BJ (cell line): Measurements from ENCODE around the gene BCAT1. TPM values are rescaled to one million over a fixed set of nuclear protein-coding genes. Genes with fewer than 3 reads are reported as not detected.
"Not testable (repeated sequence)": the region's sequence is repeated elsewhere in the genome, so short reads cannot be mapped to it uniquely, and the experiment has no call there.

Experiments
- CTCF ChIA-PET: fragments of 350-600 bp; formaldehyde crosslinking; extraction: SDS; loops from one replicate; lab custom pipeline; 2021; ENCODE audit warnings: antibody characterized with exemption, inconsistent platforms; lab: Yijun Ruan, JAX
- POLR2A ChIA-PET: fragments of 300-600 bp; sonication (Branson Sonifier 250); formaldehyde crosslinking; extraction: SDS; loops from one replicate; lab custom pipeline; 2021; ENCODE audit warnings: antibody characterized with exemption; lab: Charles Lee
- DNase-seq: peaks from one replicate; pipeline ENCODE4 v3.0.0-alpha.2; 2011; ENCODE audit warnings: low read depth
- H3K27me3 ChIP-seq: 2 replicates; pipeline ENCODE4 v1.6.0; 2011; ENCODE audit warnings: low read length; ENCODE audit not compliant: control insufficient read depth, insufficient read depth
- H3K36me3 ChIP-seq: 2 replicates; pipeline ENCODE4 v1.5.1; 2011; ENCODE audit warnings: low read length; ENCODE audit not compliant: control insufficient read depth, insufficient read depth
- H3K4me3 ChIP-seq: 2 replicates; pipeline ENCODE4 v1.5.1; 2011; ENCODE audit warnings: low read depth, mild to moderate bottlenecking, control low read depth, low read length
- CTCF ChIP-seq: IDR thresholded peaks from 2 replicates; pipeline ENCODE4 v1.5.1; 2011; ENCODE audit warnings: low read depth, mild to moderate bottlenecking, control low read depth, inconsistent platforms, low read length, moderate library complexity; ENCODE audit not compliant: insufficient read depth
- polyA plus RNA-seq: library from polyadenylated mRNA; depleted of rRNA; stranded (reverse); fragments of >200 nt; gene quantifications from 2 replicates; pipeline ENCODE4 v1.2.3, GENCODE V29; 2011

Gene BCAT1
- polyA plus RNA-seq, 1 experiment, result 13.2 TPM

- no peak overlapping the region for H3K4me3 ChIP-seq
- ChIA-PET CTCF (no interaction called here), POLR2A (no interaction called here)
- no peaks in the 10 kb centered on the region for H3K27me3 ChIP-seq
- no peak for DNase-seq
- H3K36me3 ChIP-seq, result peaks cover 2% of the 10 kb centered on the region; the same call in 1 of the 2 replicates
- TF ChIP-seq CTCF, result no peak
These were observed 11.2 kb downstream of the BCAT1 start for GRCh38 chr12:24937553-24938244.

- Histone ChIP-seq H3K27me3 (no peaks in the 10 kb centered on the region), H3K4me3 (no peak overlapping the region), H3K36me3 (0 out of 2 replicates have a peak, but pooled peaks cover 1% of the 10 kb centered on the region)
- ChIA-PET CTCF (no interaction called here), POLR2A (no interaction called here)
- no peak for TF ChIP-seq CTCF
- DNase-seq, result no peak
These were observed 15.1 kb downstream of the BCAT1 start for GRCh38 chr12:24933694-24934407.

- no peak for DNase-seq
- ChIA-PET CTCF (interaction anchor here (0.8 kb wide), 1 partner anchor 15 kb away, joined by 3 read pairs; no protein-coding TSS in a partner anchor), POLR2A (no interaction called here)
- no peak for TF ChIP-seq CTCF
- Histone ChIP-seq H3K4me3 (no peak overlapping the region), H3K27me3 (no peaks in the 10 kb centered on the region), H3K36me3 (no peaks in the 10 kb centered on the region)
These were observed 17.1 kb downstream of the BCAT1 start for GRCh38 chr12:24931666-24932405.

GRCh38 chr12:24929953-24930352, 18.9 kb downstream of the BCAT1 start:
- TF ChIP-seq CTCF, result no peak
- ChIA-PET POLR2A (no interaction called here), CTCF (interaction anchor here (0.6 kb wide), 1 partner anchor 282 kb away, joined by 4 read pairs; no protein-coding TSS in a partner anchor)
- H3K36me3 ChIP-seq, result no peaks in the 10 kb centered on the region
- H3K27me3 ChIP-seq, result no peaks in the 10 kb centered on the region
- no peak overlapping the region for H3K4me3 ChIP-seq
- no peak for DNase-seq

- CTCF ChIA-PET, DNase-seq, H3K27me3 ChIP-seq, H3K4me3 ChIP-seq, POLR2A ChIA-PET, H3K36me3 ChIP-seq: not testable (repeated sequence)
These were observed 20.2 kb downstream of the BCAT1 start for GRCh38 chr12:24928533-24929306.
